ENCODE results near the gene GGTA1.
"Not testable (repeated sequence)": the region's sequence is repeated elsewhere in the genome, so short reads cannot be mapped to it uniquely, and the experiment has no call there.

The GGTA1 gene

GRCh38 chr9:121455527-121456239 lies 44.0 kb downstream of the GGTA1 start:
- DNase-seq, result no peak

GRCh38 chr9:121454972-121455371 lies 44.7 kb downstream of the GGTA1 start:
- DNase-seq, result no peak

GRCh38 chr9:121453232-121453892 lies 46.3 kb downstream of the GGTA1 start:
- no peak for DNase-seq

- no peak for DNase-seq
Measured at GRCh38 chr9:121452085-121452484, 47.6 kb downstream of the GGTA1 start.

GRCh38 chr9:121451586-121451985 lies 48.1 kb downstream of the GGTA1 start:
- DNase-seq, result no peak

GRCh38 chr9:121450241-121450640 lies 49.4 kb downstream of the GGTA1 start:
- no peak for DNase-seq

GRCh38 chr9:121449786-121450185 lies 49.9 kb downstream of the GGTA1 start:
- no peak for DNase-seq

GRCh38 chr9:121447321-121447834 lies 52.3 kb downstream of the GGTA1 start:
- no peak for DNase-seq

- DNase-seq, result no peak
Measured at GRCh38 chr9:121445986-121446385, 53.7 kb downstream of the GGTA1 start.

- no peak for DNase-seq
Measured at GRCh38 chr9:121443981-121444380, 55.7 kb downstream of the GGTA1 start.

GRCh38 chr9:121441165-121441564 lies 58.5 kb downstream of the GGTA1 start:
- DNase-seq, result no peak

- no peak for DNase-seq
Measured at GRCh38 chr9:121439711-121440664, 59.7 kb downstream of the GGTA1 start.

- DNase-seq, result no peak
Measured at GRCh38 chr9:121439016-121439415, 60.6 kb downstream of the GGTA1 start.

- DNase-seq, result no peak
Measured at GRCh38 chr9:121437891-121438290, 61.8 kb downstream of the GGTA1 start.

- DNase-seq, result not testable (repeated sequence)
Measured at GRCh38 chr9:121437046-121437445, 62.6 kb downstream of the GGTA1 start.

GRCh38 chr9:121434969-121435368 lies 64.7 kb downstream of the GGTA1 start:
- no peak for DNase-seq

GRCh38 chr9:121427899-121428298 lies 71.7 kb downstream of the GGTA1 start:
- DNase-seq, result no peak

GRCh38 chr9:121424024-121424432 lies 75.6 kb downstream of the GGTA1 start:
- no peak for DNase-seq

- DNase-seq, result no peak
Measured at GRCh38 chr9:121411993-121412392, 87.7 kb downstream of the GGTA1 start.

GRCh38 chr9:121405899-121406298 lies 93.7 kb downstream of the GGTA1 start:
- DNase-seq, result no peak
